HG03565 (cell line): ENCODE data around the gene IGFBP6.
A peak's percentile ranks its signal among the peaks of the same experiment; 100 is the strongest.

Experiments used
- ATAC-seq: cut with Tn5 transposase; IDR thresholded peaks from one replicate; pipeline ENCODE4 v1.9.1; 2021; ENCODE audit warnings: mild to moderate bottlenecking, moderate library complexity; ENCODE audit not compliant: unreplicated experiment

Gene IGFBP6

GRCh38 chr12:53097564-53098353 is at the start of gene IGFBP6:
Gene IGFBP6 (plus strand): TSS chr12:53097667. CDS start chr12:53097718, 51 bp downstream.
- no peak for ATAC-seq

GRCh38 chr12:53048033-53048779 is 49.3 kb upstream of the IGFBP6 start:
- ATAC-seq: no peak

- ATAC-seq: no peak
These were observed 48.6 kb upstream of the IGFBP6 start for GRCh38 chr12:53048780-53049401.

- no peak for ATAC-seq
These were observed 47.7 kb upstream of the IGFBP6 start, which contains the start of gene TNS2 for GRCh38 chr12:53049571-53050318. Gene TNS2 (plus strand): TSS chr12:53050065. CDS start chr12:53050186, 121 bp downstream.

GRCh38 chr12:53050426-53051057 is 46.9 kb upstream of the IGFBP6 start:
- no peak for ATAC-seq

- no peak for ATAC-seq
These were observed 46.2 kb upstream of the IGFBP6 start for GRCh38 chr12:53051058-53051880.

GRCh38 chr12:53051881-53052412 is 45.5 kb upstream of the IGFBP6 start:
- no peak for ATAC-seq

GRCh38 chr12:53052419-53053217 is 44.8 kb upstream of the IGFBP6 start:
- no peak for ATAC-seq

- ATAC-seq: no peak
These were observed 44.0 kb upstream of the IGFBP6 start for GRCh38 chr12:53053218-53054111.

- peak; percentile 79 for ATAC-seq
These were observed 43.2 kb upstream of the IGFBP6 start for GRCh38 chr12:53054112-53054878.

- ATAC-seq: no peak
These were observed 41.8 kb upstream of the IGFBP6 start for GRCh38 chr12:53055471-53056266.

GRCh38 chr12:53056296-53056695 is 41.2 kb upstream of the IGFBP6 start:
- ATAC-seq: no peak

GRCh38 chr12:53056901-53057300 is 40.6 kb upstream of the IGFBP6 start:
- no peak for ATAC-seq

- no peak for ATAC-seq
These were observed 39.5 kb upstream of the IGFBP6 start for GRCh38 chr12:53057816-53058500.

GRCh38 chr12:53058674-53059433 is 38.6 kb upstream of the IGFBP6 start:
- no peak for ATAC-seq
